GM18870 (cell line): ENCODE data around the gene SLC24A3.

Experiments
- ATAC-seq: cut with Tn5 transposase; IDR thresholded peaks from one replicate; pipeline ENCODE4 v1.9.1; 2021; ENCODE audit warnings: moderate library complexity; ENCODE audit not compliant: unreplicated experiment

Gene SLC24A3

GRCh38 chr20:19415786-19416185, 203.3 kb downstream of the SLC24A3 start:
- ATAC-seq: no peak

- ATAC-seq: no peak
Measured at GRCh38 chr20:19416627-19417026, 204.2 kb downstream of the SLC24A3 start.

- ATAC-seq: no peak
Measured at GRCh38 chr20:19419396-19419795, 207.0 kb downstream of the SLC24A3 start.

- no peak for ATAC-seq
Measured at GRCh38 chr20:19423097-19423899, 210.9 kb downstream of the SLC24A3 start.

GRCh38 chr20:19423900-19424620, 211.6 kb downstream of the SLC24A3 start:
- ATAC-seq: no peak

GRCh38 chr20:19426356-19426755, 213.9 kb downstream of the SLC24A3 start:
- no peak for ATAC-seq

- no peak for ATAC-seq
Measured at GRCh38 chr20:19427480-19427879, 215.0 kb downstream of the SLC24A3 start.

GRCh38 chr20:19427913-19428312, 215.5 kb downstream of the SLC24A3 start:
- no peak for ATAC-seq

GRCh38 chr20:19428324-19428723, 215.9 kb downstream of the SLC24A3 start:
- ATAC-seq: no peak

GRCh38 chr20:19429538-19429937, 217.1 kb downstream of the SLC24A3 start:
- no peak for ATAC-seq

GRCh38 chr20:19430641-19431315, 218.3 kb downstream of the SLC24A3 start:
- no peak for ATAC-seq

- ATAC-seq: no peak
Measured at GRCh38 chr20:19431316-19431700, 218.9 kb downstream of the SLC24A3 start.

- ATAC-seq: no peak
Measured at GRCh38 chr20:19431906-19432305, 219.5 kb downstream of the SLC24A3 start.

GRCh38 chr20:19433371-19434350, 221.2 kb downstream of the SLC24A3 start:
- no peak for ATAC-seq

GRCh38 chr20:19435316-19435715, 222.9 kb downstream of the SLC24A3 start:
- no peak for ATAC-seq

- no peak for ATAC-seq
Measured at GRCh38 chr20:19435821-19436220, 223.4 kb downstream of the SLC24A3 start.

- no peak for ATAC-seq
Measured at GRCh38 chr20:19438488-19438887, 226.0 kb downstream of the SLC24A3 start.

GRCh38 chr20:19440660-19441527, 228.5 kb downstream of the SLC24A3 start:
- ATAC-seq: no peak

GRCh38 chr20:19446246-19446645, 233.8 kb downstream of the SLC24A3 start:
- no peak for ATAC-seq

- no peak for ATAC-seq
Measured at GRCh38 chr20:19448632-19449031, 236.2 kb downstream of the SLC24A3 start.
